K562 (cell line): ENCODE data around the gene ADAMTS15. TPM values are rescaled to one million over a fixed set of nuclear protein-coding genes. Genes with fewer than 3 reads are reported as not detected.

Experiments
- ATAC-seq: fragments of 200-7000 bp; cut with Tn5 transposase; 3 replicates; pipeline ENCODE4 v1.9.1; 2020; ENCODE audit warnings: moderate library complexity
- BruUV-seq: library from RNA; stranded (reverse); fragments of 400-500 nt; replicated peaks from 2 replicates; lab custom pipeline; 2021; lab: Mats Ljungman, UMichigan
- CTCF ChIA-PET: fragments of 300-600 bp; formaldehyde crosslinking; extraction: SDS; loops from one replicate; lab custom pipeline; 2021; ENCODE audit warnings: low intra/inter-chr PET ratio; lab: Yijun Ruan, JAX
- POLR2A ChIA-PET: fragments of 300-600, 350-650 bp; sonication (Branson Sonifier 250); formaldehyde crosslinking; extraction: SDS; loops from one replicate; lab custom pipeline; 2021; ENCODE audit warnings: antibody characterized with exemption, inconsistent platforms; lab: Yijun Ruan, JAX
- DNase-seq, 4 experiments: peaks; one replicate each; pipeline versions ENCODE4 v3.0.0 to v3.0.0-alpha.2; 2011 to 2018; ENCODE audit warnings: low spot score in 3 of 4, mixed read lengths in 3 of 4; ENCODE audit errors: extremely low read depth in 1 of 4
- FAIRE-seq: peaks from 2 replicates; lab custom pipeline; 2011; peaks lifted over from hg19 to GRCh38; lab: Jason Lieb, UNC
- H2AFZ ChIP-seq: 2 replicates; pipeline ENCODE4 v1.6.0; 2011; ENCODE audit warnings: low read depth, low read length, control low read depth, inconsistent platforms
- H3K27ac ChIP-seq: fragments of 200-600 bp; 3 replicates; pipeline ENCODE4 v1.8.0; 2011; ENCODE audit warnings: low read depth, mild to moderate bottlenecking, control low read depth, inconsistent platforms, low read length, moderate library complexity, mixed read lengths; ENCODE audit errors: extremely low read depth
- H3K27me3 ChIP-seq, 2 experiments: fragments of 300-600 bp in 1 of 2; 2 replicates in 1 of 2; 3 replicates in 1 of 2; pipeline versions ENCODE4 v1.6.0 to v1.8.0; 2011; ENCODE audit warnings: inconsistent platforms in 2 of 2, low read length in 2 of 2, mild to moderate bottlenecking in 1 of 2, mixed read lengths in 1 of 2, moderate library complexity in 1 of 2; ENCODE audit not compliant: control insufficient read depth in 2 of 2, insufficient read depth in 2 of 2
- H3K36me3 ChIP-seq: fragments of 300-600 bp; 3 replicates; pipeline ENCODE4 v1.8.0; 2011; ENCODE audit warnings: mild to moderate bottlenecking, low read length, inconsistent platforms; ENCODE audit not compliant: control insufficient read depth, insufficient read depth
- H3K4me1 ChIP-seq, 2 experiments: fragments of 200-600 bp in 1 of 2; replicated peaks in 1 of 2; 2 replicates in 1 of 2; 3 replicates in 1 of 2; pipeline versions ENCODE4 v1.5.1 to v1.8.0; 2011; ENCODE audit warnings: inconsistent platforms in 2 of 2, low read length in 2 of 2, mild to moderate bottlenecking in 1 of 2, mixed read lengths in 1 of 2, moderate library complexity in 1 of 2; ENCODE audit not compliant: control insufficient read depth in 2 of 2, insufficient read depth in 2 of 2
- H3K4me2 ChIP-seq: 2 replicates; pipeline ENCODE4 v1.6.1; 2011; ENCODE audit warnings: low read length, control low read depth, inconsistent platforms, mixed read lengths; ENCODE audit not compliant: insufficient read depth
- H3K4me3 ChIP-seq: fragments of 200-600 bp; sonication (generic), shearing (Covaris generic); 2 replicates; pipeline ENCODE4 v1.5.1; 2016; ENCODE audit warnings: control low read depth, inconsistent platforms
- H3K79me2 ChIP-seq: fragments of 200-600 bp; 3 replicates; pipeline ENCODE4 v1.8.0; 2011; ENCODE audit warnings: low read length, inconsistent platforms; ENCODE audit not compliant: control insufficient read depth, insufficient read depth
- H3K9ac ChIP-seq, 2 experiments: 2 replicates each; pipeline versions ENCODE4 v1.6.0 to v1.6.1; 2011; ENCODE audit warnings: low read depth in 2 of 2, low read length in 2 of 2, control low read depth in 1 of 2, inconsistent platforms in 1 of 2, mild to moderate bottlenecking in 1 of 2, mixed read lengths in 1 of 2; ENCODE audit not compliant: insufficient read depth in 1 of 2
- H3K9me1 ChIP-seq: one replicate; pipeline ENCODE4 v1.6.0; 2011; ENCODE audit warnings: inconsistent platforms, mild to moderate bottlenecking, low read length, moderate library complexity; ENCODE audit not compliant: control insufficient read depth, insufficient read depth
- H3K9me3 ChIP-seq: replicated peaks from 2 replicates; pipeline ENCODE4 v1.5.1; 2011; ENCODE audit warnings: low read depth, low read length, inconsistent platforms; ENCODE audit not compliant: control insufficient read depth, insufficient read depth
- H4K20me1 ChIP-seq: replicated peaks from 2 replicates; pipeline ENCODE4 v1.6.1; 2011; ENCODE audit warnings: low read length, inconsistent platforms, mixed read lengths; ENCODE audit not compliant: control insufficient read depth, insufficient read depth
- AFF4 ChIP-seq: sonication (generic); formaldehyde crosslinking; IDR thresholded peaks from 2 replicates; pipeline ENCODE4 v1.8.0; 2023; ENCODE audit warnings: mild to moderate bottlenecking, missing genetic modification reagents
- BCOR ChIP-seq: fragments of 450-650 bp; IDR thresholded peaks from 2 replicates; pipeline ENCODE4 v1.6.1; 2016
- HES1 ChIP-seq: fragments of 450-650 bp; IDR thresholded peaks from 2 replicates; pipeline ENCODE4 v1.6.1; 2016; ENCODE audit warnings: low read depth, mild to moderate bottlenecking, moderate library complexity
- HNRNPK ChIP-seq: fragments of 200-400 bp; formaldehyde crosslinking; IDR thresholded peaks from one replicate; pipeline ENCODE4 v1.6.1; 2018; ENCODE audit warnings: mild to moderate bottlenecking, low read depth, low read length; ENCODE audit not compliant: poor library complexity, severe bottlenecking
- MAZ ChIP-seq, 2 experiments: fragments of 450-650 bp in 1 of 2; sonication (generic) in 1 of 2; formaldehyde crosslinking; IDR thresholded peaks in 1 of 2; conservative IDR thresholded peaks in 1 of 2; 2 replicates each; pipeline versions ENCODE4 v1.4.0 to v1.5.0; 2020; ENCODE audit warnings: mild to moderate bottlenecking in 1 of 2, missing genetic modification reagents in 1 of 2
- MIER1 ChIP-seq: fragments of 450-650 bp; IDR thresholded peaks from 2 replicates; pipeline ENCODE4 v1.6.1; 2016; ENCODE audit warnings: antibody characterized with exemption, mild to moderate bottlenecking, low read depth
- SNAPC5 ChIP-seq: fragments of 250-450 bp; sonication (Bioruptor Pico); IDR thresholded peaks from 2 replicates; pipeline ENCODE4 v1.8.0; 2021; ENCODE audit warnings: moderate library complexity, mild to moderate bottlenecking, inconsistent platforms
- STAG1 ChIP-seq: sonication (generic); formaldehyde crosslinking; IDR thresholded peaks from 2 replicates; pipeline ENCODE4 v1.5.0; 2020; ENCODE audit warnings: missing genetic modification reagents, borderline replicate concordance
- ZNF384 ChIP-seq: IDR thresholded peaks from 2 replicates; pipeline ENCODE4 v1.6.1; 2012; ENCODE audit warnings: low read depth, low read length, improper control_type of control experiment
- ZNF785 ChIP-seq: fragments of 250-450 bp; sonication (Bioruptor Pico); IDR thresholded peaks from 2 replicates; pipeline ENCODE4 v1.4.0; 2020; ENCODE audit warnings: mild to moderate bottlenecking
- ZSCAN32 ChIP-seq: fragments of 450-650 bp; formaldehyde crosslinking; IDR thresholded peaks from 2 replicates; pipeline ENCODE4 v1.4.0; 2020; ENCODE audit warnings: mild to moderate bottlenecking, moderate library complexity
- WGBS: fragments of 100-300 bp; shearing (Covaris generic); methylation state at CpG from one replicate; pipeline ENCODE4 v1.1.6; 2016; ENCODE audit warnings: low coverage, mixed read lengths; ENCODE audit not compliant: insufficient coverage; ENCODE audit errors: missing lambda C conversion rate; 5-methylcytosine and 5-hydroxymethylcytosine counted together
- in situ Hi-C: fragments of 300-500 bp; cut with MboI; formaldehyde crosslinking; loops from 4 replicates; pipeline ENCODE4 v1.15.0; 2018; ENCODE audit warnings: inconsistent platforms, mixed read lengths
- intact Hi-C: fragments of 100-400 bp; cut with micrococcal nuclease; formaldehyde crosslinking; loops from 2 replicates; pipeline ENCODE4 v1.14.2; 2022
- polyA plus RNA-seq, 8 experiments: library from polyadenylated mRNA; depleted of rRNA in 4 of 8; stranded (reverse) in 5 of 8; unstranded in 3 of 8; fragments of >200 nt; fragmentation: Nextera tagmentation in 2 of 8; fragmentation: Illumina TruSeq in 1 of 8; extraction: Ambion mirVana in 2 of 8; extraction: Trizol in 1 of 8; gene quantifications; 2 replicates each; pipeline versions ENCODE4 v1.2.1 to v1.2.3, GENCODE V29; 2011 to 2014; ENCODE audit warnings: inconsistent platforms in 1 of 8, missing spikeins in 1 of 8
- total RNA-seq, 7 experiments: library from RNA; depleted of rRNA in 6 of 7; stranded (reverse); fragments of >200 nt in 6 of 7; fragmentation: Illumina TruSeq in 2 of 7; extraction: Trizol in 2 of 7; gene quantifications; 2 replicates each; pipeline versions ENCODE4 v1.2.1 to v1.2.3, GENCODE V29; 2011 to 2021; ENCODE audit warnings: low replicate concordance in 1 of 7

The ADAMTS15 gene
- total and polyA plus RNA-seq, 9 of the 15 experiments (the other 6 are each of a cell fraction or from before 2014, with no cell fraction given) = 0.04 TPM; not detected in 8

GRCh38 chr11:130519128-130519932 lies 70.9 kb downstream of the ADAMTS15 start:
- intact Hi-C loops = no loop called here
- Histone ChIP-seq H3K4me3 (no peak overlapping the region), H3K79me2 (no peaks in the 10 kb centered on the region)
- TF ChIP-seq HES1 (no peak), STAG1 (CRISPR knock-in tag) (no peak), MIER1 (no peak), ZSCAN32 (no peak), BCOR (no peak), SNAPC5 (CRISPR knock-in tag) (no peak), MAZ (CRISPR knock-in tag; conservative IDR thresholded peaks at IDR 0.05 in 1 of 2, IDR thresholded peaks at IDR 0.05 in 1 of 2) (no peak), ZNF785 (CRISPR knock-in tag) (no peak), HNRNPK (no peak), AFF4 (no peak), ZNF384 (no peak)
- TF ChIP-seq, all 486 proteins: peak for 0
- Histone ChIP-seq H3K27me3 (peaks cover 4 to 35% of the 10 kb centered on the region in 2 experiments; a peak in 4 of 5 replicates), H3K4me2 (no peak overlapping the region), H3K9me1 (no peaks in the 10 kb centered on the region), H3K36me3 (no peaks in the 10 kb centered on the region), H2AFZ (no peak overlapping the region), H4K20me1 (0 out of 2 replicates have a peak, but pooled peaks cover 4% of the 10 kb centered on the region), H3K9me3 (no peaks in the 10 kb centered on the region), H3K27ac (no peak overlapping the region), H3K4me1 (peaks cover 6 to 7% of the 10 kb centered on the region in 2 experiments), H3K9ac (no peak overlapping the region)
- ChIA-PET CTCF (no interaction called here), POLR2A (no interaction called here)
- no peak for ATAC-seq
- no peak for FAIRE-seq
- no TSS peak for BruUV-seq
- in situ Hi-C loops = no loop called here
- no peak for DNase-seq
- 5% methylated on average over 11 of the region's 11 CpGs for WGBS
